Endothelial cell of umbilical vein (primary cell): ENCODE measurements around the gene SLC38A6. TPM values are rescaled to one million over a fixed set of nuclear protein-coding genes. Genes with fewer than 3 reads are reported as not detected.

Experiments used
- BruUV-seq: library from RNA; stranded (reverse); fragments of 400-500 nt; replicated peaks from 2 replicates; lab custom pipeline; 2021; lab: Mats Ljungman, UMichigan
- CTCF ChIA-PET: fragments of 300-600, 350-600 bp; sonication (Branson Sonifier 250); formaldehyde crosslinking; loops from one replicate; lab custom pipeline; 2021; ENCODE audit warnings: antibody characterized with exemption, inconsistent platforms; lab: Charles Lee
- POLR2A ChIA-PET: fragments of 300-600, 350-600 bp; sonication (Branson Sonifier 250); formaldehyde crosslinking; loops from one replicate; lab custom pipeline; 2021; ENCODE audit warnings: antibody characterized with exemption, inconsistent platforms; lab: Charles Lee
- DNase-seq: peaks from one replicate; pipeline ENCODE4 v3.0.0-alpha.2; 2011; ENCODE audit warnings: low read depth, low spot score
- FAIRE-seq: peaks from 2 replicates; lab custom pipeline; 2011; peaks lifted over from hg19 to GRCh38; lab: Jason Lieb, UNC
- H2AFZ ChIP-seq: 2 replicates; pipeline ENCODE4 v1.6.0; 2012; ENCODE audit warnings: low read depth, low read length, control low read depth, inconsistent platforms
- H3K27ac ChIP-seq: 2 replicates; pipeline ENCODE4 v1.5.1; 2011; ENCODE audit warnings: low read depth, mild to moderate bottlenecking, control low read depth, low read length, moderate library complexity; ENCODE audit not compliant: insufficient read depth
- H3K27me3 ChIP-seq, 2 experiments: 2 replicates each; pipeline versions ENCODE4 v1.6.0 to v1.6.1; 2011; ENCODE audit warnings: low read length in 2 of 2, mixed read lengths in 1 of 2; ENCODE audit not compliant: control insufficient read depth in 2 of 2, insufficient read depth in 2 of 2
- H3K36me3 ChIP-seq, 2 experiments: 2 replicates in 1 of 2; 3 replicates in 1 of 2; pipeline ENCODE4 v1.5.1; 2011; ENCODE audit warnings: low read length in 2 of 2, mild to moderate bottlenecking in 1 of 2, moderate library complexity in 1 of 2; ENCODE audit not compliant: control insufficient read depth in 2 of 2, insufficient read depth in 2 of 2; ENCODE audit errors: extremely low read depth in 1 of 2
- H3K4me1 ChIP-seq: 3 replicates; pipeline ENCODE4 v1.5.1; 2011; ENCODE audit warnings: mild to moderate bottlenecking, low read length; ENCODE audit not compliant: control insufficient read depth, insufficient read depth; ENCODE audit errors: extremely low read depth
- H3K4me2 ChIP-seq: 2 replicates; pipeline ENCODE4 v1.6.1; 2011; ENCODE audit warnings: low read length, control low read depth, mixed read lengths; ENCODE audit not compliant: insufficient read depth
- H3K4me3 ChIP-seq, 3 experiments: fragments of 200-600 bp in 1 of 3; sonication (generic), shearing (Covaris generic) in 1 of 3; replicated peaks in 1 of 3; 2 replicates each; pipeline ENCODE4 v1.5.1; 2011 to 2016; ENCODE audit warnings: control low read depth in 3 of 3, low read length in 3 of 3, mild to moderate bottlenecking in 2 of 3, inconsistent platforms in 1 of 3, low read depth in 1 of 3, moderate library complexity in 1 of 3; ENCODE audit not compliant: insufficient read depth in 1 of 3
- H3K79me2 ChIP-seq: 2 replicates; pipeline ENCODE4 v1.6.0; 2012; ENCODE audit warnings: low read length, inconsistent platforms; ENCODE audit not compliant: control insufficient read depth, insufficient read depth
- H3K9ac ChIP-seq: replicated peaks from 2 replicates; pipeline ENCODE3; 2011; ENCODE audit warnings: low read length, control low read depth; ENCODE audit not compliant: insufficient read depth; ENCODE audit errors: extremely low read depth
- H3K9me1 ChIP-seq: replicated peaks from 3 replicates; pipeline ENCODE4 v1.6.0; 2011; ENCODE audit warnings: mild to moderate bottlenecking, low read length; ENCODE audit not compliant: control insufficient read depth, insufficient read depth; ENCODE audit errors: extremely low read depth
- H3K9me3 ChIP-seq: replicated peaks from 2 replicates; pipeline ENCODE4 v1.5.1; 2012; ENCODE audit warnings: low read length, inconsistent platforms; ENCODE audit not compliant: control insufficient read depth, insufficient read depth
- H4K20me1 ChIP-seq: replicated peaks from 2 replicates; pipeline ENCODE3; 2011; ENCODE audit warnings: mild to moderate bottlenecking, low read length; ENCODE audit not compliant: control insufficient read depth, insufficient read depth; ENCODE audit errors: extremely low read depth
- EZH2 ChIP-seq: IDR thresholded peaks from 2 replicates; pipeline ENCODE4 v1.6.1; 2012; ENCODE audit warnings: borderline replicate concordance, low read depth, mild to moderate bottlenecking, moderate library complexity, low read length, inconsistent platforms; ENCODE audit not compliant: severe bottlenecking
- FOS ChIP-seq: IDR thresholded peaks from 2 replicates; pipeline ENCODE4 v1.6.1; 2011; ENCODE audit warnings: mild to moderate bottlenecking, low read length, moderate library complexity, borderline replicate concordance; ENCODE audit not compliant: insufficient read depth
- GATA2 ChIP-seq: IDR thresholded peaks from 2 replicates; pipeline ENCODE4 v1.7.0; 2011; ENCODE audit warnings: low read depth, mild to moderate bottlenecking, moderate library complexity, mixed read lengths, low read length; ENCODE audit not compliant: insufficient read length, insufficient read depth
- JUN ChIP-seq: IDR thresholded peaks from 2 replicates; pipeline ENCODE4 v1.6.1; 2011; ENCODE audit warnings: borderline replicate concordance, low read depth; ENCODE audit not compliant: insufficient read length, insufficient read depth
- MYC ChIP-seq: IDR thresholded peaks from one replicate; pipeline ENCODE4 v1.6.1; 2011; ENCODE audit warnings: mild to moderate bottlenecking, low read depth, low read length
- POLR2A ChIP-seq: IDR thresholded peaks from 2 replicates; pipeline ENCODE4 v1.6.1; 2012; ENCODE audit warnings: low read depth, mild to moderate bottlenecking, control low read depth, low read length
- POLR2AphosphoS5 ChIP-seq: IDR thresholded peaks from 2 replicates; pipeline ENCODE4 v1.6.1; 2012; ENCODE audit warnings: low read depth, mild to moderate bottlenecking, control low read depth, low read length, moderate library complexity; ENCODE audit not compliant: insufficient read depth
- dilution Hi-C: fragments of 300-500 bp; cut with MboI; formaldehyde crosslinking; loops from one replicate; pipeline ENCODE4 v1.15.0; 2019; ENCODE audit warnings: low sequenced_read_pairs; ENCODE audit not compliant: extremely low pct_ligation_motif_present
- intact Hi-C: fragments of 100-400 bp; cut with micrococcal nuclease; formaldehyde crosslinking; loops from one replicate; pipeline ENCODE4 v1.10.0; 2022
- polyA plus RNA-seq, 4 experiments: library from polyadenylated mRNA; depleted of rRNA in 3 of 4; stranded (reverse) in 3 of 4; unstranded in 1 of 4; fragments of >200 nt; gene quantifications; 2 replicates each; pipeline versions ENCODE4 v1.2.1 to v1.2.3, GENCODE V29; 2011 to 2012; ENCODE audit warnings: missing spikeins in 1 of 4
- total RNA-seq: library from RNA; stranded (reverse); gene quantifications from 2 replicates; pipeline ENCODE4 v1.2.3, GENCODE V29; 2021
- TF ChIP-seq, protein P1 (sequence below): IDR thresholded peaks from 2 replicates; pipeline ENCODE4 v1.6.1; 2011; ENCODE audit not compliant: insufficient read depth, insufficient read length
- TF ChIP-seq, protein P2 (sequence below), 2 donors: IDR thresholded peaks; 1 replicate in 1 of 2; 2 replicates in 1 of 2; pipeline ENCODE4 v1.5.1; 2011; ENCODE audit warnings: low read length in 2 of 2, mild to moderate bottlenecking in 2 of 2, moderate library complexity in 2 of 2, control low read depth in 1 of 2, inconsistent platforms in 1 of 2, low read depth in 1 of 2; ENCODE audit not compliant: insufficient read depth in 1 of 2; ENCODE audit errors: extremely low read depth in 1 of 2

SLC38A6 gene
- total and polyA plus RNA-seq, 2 donors (not counting 3 experiments of a cell fraction or from before 2014, with no cell fraction given) = 17.3 to 24.6 TPM

DNA sequence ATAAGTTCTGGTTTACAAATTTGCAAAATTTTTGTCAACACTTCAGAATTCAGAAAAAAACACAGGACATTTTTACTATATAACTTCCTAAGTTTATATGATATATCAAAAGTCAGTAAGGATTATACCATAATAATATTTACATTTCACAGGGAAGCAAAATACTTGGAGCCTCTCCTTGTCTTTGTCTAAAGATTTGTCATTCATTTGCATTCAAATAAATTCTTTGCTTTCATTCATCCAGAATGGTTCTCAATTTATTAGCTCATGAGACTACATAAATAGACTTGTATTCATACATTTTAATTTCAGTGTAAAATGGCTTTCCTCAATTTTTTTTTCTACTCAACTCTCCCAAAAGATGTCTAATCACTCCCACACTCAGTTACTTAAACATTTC, 96.4 kb downstream of the SLC38A6 start:
- TF ChIP-seq, protein P1, sequence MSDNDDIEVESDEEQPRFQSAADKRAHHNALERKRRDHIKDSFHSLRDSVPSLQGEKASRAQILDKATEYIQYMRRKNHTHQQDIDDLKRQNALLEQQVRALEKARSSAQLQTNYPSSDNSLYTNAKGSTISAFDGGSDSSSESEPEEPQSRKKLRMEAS = no peak
- no peak for TF ChIP-seq GATA2
- H2AFZ ChIP-seq = no peak overlapping the region
- no peaks in the 10 kb centered on the region for H3K27me3 ChIP-seq
- no peak overlapping the region for H3K4me2 ChIP-seq
- no peaks in the 10 kb centered on the region for H3K4me1 ChIP-seq
- no peaks in the 10 kb centered on the region for H3K9me1 ChIP-seq
- FAIRE-seq (no peak), DNase-seq (no peak)
- H4K20me1 ChIP-seq = no peaks in the 10 kb centered on the region
- H3K36me3 ChIP-seq = no peaks in the 10 kb centered on the region
- intact Hi-C loops = no loop called here
- dilution Hi-C loops = no loop called here
- no peak overlapping the region for H3K9ac ChIP-seq
- no peak overlapping the region for H3K27ac ChIP-seq
- POLR2A ChIA-PET = no interaction called here
- H3K79me2 ChIP-seq = no peaks in the 10 kb centered on the region
- H3K4me3 ChIP-seq = no peak overlapping the region
- CTCF ChIA-PET = interaction anchor here (0.9 to 1.0 kb wide), 2 partner anchors 34 to 90 kb away, joined by 3 to 4 read pairs; no protein-coding TSS in a partner anchor
- no peaks in the 10 kb centered on the region for H3K9me3 ChIP-seq
- no TSS peak for BruUV-seq

DNA sequence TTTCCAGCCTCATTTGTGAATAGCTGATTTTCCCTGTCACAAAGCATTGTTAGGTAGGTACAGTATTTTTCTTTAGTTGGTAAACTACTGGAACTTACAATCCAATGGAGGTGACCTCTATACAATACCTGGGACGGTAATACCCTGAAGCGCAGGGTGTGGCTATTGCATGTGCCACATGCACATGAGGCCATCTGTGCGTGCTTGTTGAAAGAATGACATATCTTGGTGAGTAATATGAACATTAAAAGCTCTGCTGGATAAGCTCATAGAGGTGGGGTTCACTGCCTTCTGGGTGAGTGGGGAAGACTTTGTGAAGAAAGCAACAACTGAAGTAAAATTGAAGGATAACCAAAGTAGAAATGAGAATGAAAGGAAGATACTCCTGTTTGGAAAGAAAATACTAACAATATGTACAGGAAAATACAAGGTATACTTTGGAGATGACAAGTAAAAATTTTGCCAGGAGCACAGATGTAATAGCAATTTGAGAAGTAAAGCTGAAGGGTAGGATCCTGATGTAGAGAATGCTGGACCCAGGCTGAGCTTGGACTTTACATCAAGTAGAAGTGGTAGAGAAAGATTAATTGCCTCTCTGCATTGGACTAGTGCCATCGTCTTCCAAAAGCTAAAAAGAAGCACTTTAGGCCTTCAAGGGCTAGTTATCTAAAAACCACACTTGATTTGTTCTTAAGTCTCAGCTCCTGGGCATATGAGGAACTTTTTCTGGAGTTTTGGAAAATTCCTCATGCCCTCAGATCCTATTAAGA, 97.1 kb downstream of the SLC38A6 start:
- no peak for DNase-seq
- H3K27ac ChIP-seq = no peak overlapping the region
- H3K4me1 ChIP-seq = no peaks in the 10 kb centered on the region
- ChIA-PET CTCF (interaction anchor here (0.9 to 1.8 kb wide), 4 partner anchors 13 to 91 kb away, joined by 3 to 6 read pairs (median 4); no protein-coding TSS in a partner anchor), POLR2A (interaction anchor here (0.7 kb wide), 1 partner anchor 508 kb away, joined by 5 read pairs; no protein-coding TSS in a partner anchor)
- H3K27me3 ChIP-seq = no peaks in the 10 kb centered on the region
- BruUV-seq = no TSS peak
- no peak for FAIRE-seq
- TF ChIP-seq MYC (no peak), JUN (no peak), GATA2 (no peak), POLR2AphosphoS5 (no peak), EZH2 (no peak), FOS (no peak), POLR2A (no peak)
- TF ChIP-seq, protein P1 = no peak
- TF ChIP-seq, protein P2, sequence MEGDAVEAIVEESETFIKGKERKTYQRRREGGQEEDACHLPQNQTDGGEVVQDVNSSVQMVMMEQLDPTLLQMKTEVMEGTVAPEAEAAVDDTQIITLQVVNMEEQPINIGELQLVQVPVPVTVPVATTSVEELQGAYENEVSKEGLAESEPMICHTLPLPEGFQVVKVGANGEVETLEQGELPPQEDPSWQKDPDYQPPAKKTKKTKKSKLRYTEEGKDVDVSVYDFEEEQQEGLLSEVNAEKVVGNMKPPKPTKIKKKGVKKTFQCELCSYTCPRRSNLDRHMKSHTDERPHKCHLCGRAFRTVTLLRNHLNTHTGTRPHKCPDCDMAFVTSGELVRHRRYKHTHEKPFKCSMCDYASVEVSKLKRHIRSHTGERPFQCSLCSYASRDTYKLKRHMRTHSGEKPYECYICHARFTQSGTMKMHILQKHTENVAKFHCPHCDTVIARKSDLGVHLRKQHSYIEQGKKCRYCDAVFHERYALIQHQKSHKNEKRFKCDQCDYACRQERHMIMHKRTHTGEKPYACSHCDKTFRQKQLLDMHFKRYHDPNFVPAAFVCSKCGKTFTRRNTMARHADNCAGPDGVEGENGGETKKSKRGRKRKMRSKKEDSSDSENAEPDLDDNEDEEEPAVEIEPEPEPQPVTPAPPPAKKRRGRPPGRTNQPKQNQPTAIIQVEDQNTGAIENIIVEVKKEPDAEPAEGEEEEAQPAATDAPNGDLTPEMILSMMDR (IDR thresholded peaks at IDR 0.05; ENCODE audit: extremely low read depth in 1 of 2, insufficient read depth in 1 of 2, low read depth in 1 of 2, low read length in 2 of 2) = no peak
- no peaks in the 10 kb centered on the region for H4K20me1 ChIP-seq
- intact Hi-C loops (no loop called here), dilution Hi-C loops (no loop called here)
- H3K4me2 ChIP-seq = no peak overlapping the region
- H3K4me3 ChIP-seq = no peak overlapping the region
- H3K36me3 ChIP-seq = no peaks in the 10 kb centered on the region
- H3K9ac ChIP-seq = no peak overlapping the region
- no peaks in the 10 kb centered on the region for H3K79me2 ChIP-seq
- H3K9me3 ChIP-seq = no peaks in the 10 kb centered on the region
- H3K9me1 ChIP-seq = no peaks in the 10 kb centered on the region
- H2AFZ ChIP-seq = no peak overlapping the region
